ENCODE results near the gene EPB41L4B. TPM values are rescaled to one million over a fixed set of nuclear protein-coding genes. Genes with fewer than 3 reads are reported as not detected.

EPB41L4B gene
- total and polyA plus RNA-seq, 2 experiments from 2014 or later, result 11.0 to 32.2 TPM

DNA sequence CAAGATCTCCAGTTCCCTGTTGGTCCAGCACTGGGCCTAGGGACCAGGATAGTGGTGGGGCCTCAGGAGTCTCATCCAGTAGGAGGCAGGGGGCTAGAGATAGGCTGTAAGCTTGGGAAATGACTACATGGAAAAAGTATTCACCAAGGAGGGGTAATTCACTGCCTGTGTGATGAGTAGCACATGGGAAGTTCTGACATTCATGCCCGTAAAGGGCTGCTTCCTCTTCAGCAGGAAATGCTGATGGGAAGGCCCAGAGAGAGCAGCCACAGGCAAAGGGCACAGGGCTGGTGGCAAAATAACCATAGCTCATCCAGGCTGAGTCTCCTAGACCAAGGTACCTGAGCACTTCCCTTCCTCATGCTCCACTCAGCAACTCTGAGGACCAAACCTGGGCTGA is 130.7 kb downstream of the EPB41L4B start (continued):
- TF ChIP-seq, protein P1, sequence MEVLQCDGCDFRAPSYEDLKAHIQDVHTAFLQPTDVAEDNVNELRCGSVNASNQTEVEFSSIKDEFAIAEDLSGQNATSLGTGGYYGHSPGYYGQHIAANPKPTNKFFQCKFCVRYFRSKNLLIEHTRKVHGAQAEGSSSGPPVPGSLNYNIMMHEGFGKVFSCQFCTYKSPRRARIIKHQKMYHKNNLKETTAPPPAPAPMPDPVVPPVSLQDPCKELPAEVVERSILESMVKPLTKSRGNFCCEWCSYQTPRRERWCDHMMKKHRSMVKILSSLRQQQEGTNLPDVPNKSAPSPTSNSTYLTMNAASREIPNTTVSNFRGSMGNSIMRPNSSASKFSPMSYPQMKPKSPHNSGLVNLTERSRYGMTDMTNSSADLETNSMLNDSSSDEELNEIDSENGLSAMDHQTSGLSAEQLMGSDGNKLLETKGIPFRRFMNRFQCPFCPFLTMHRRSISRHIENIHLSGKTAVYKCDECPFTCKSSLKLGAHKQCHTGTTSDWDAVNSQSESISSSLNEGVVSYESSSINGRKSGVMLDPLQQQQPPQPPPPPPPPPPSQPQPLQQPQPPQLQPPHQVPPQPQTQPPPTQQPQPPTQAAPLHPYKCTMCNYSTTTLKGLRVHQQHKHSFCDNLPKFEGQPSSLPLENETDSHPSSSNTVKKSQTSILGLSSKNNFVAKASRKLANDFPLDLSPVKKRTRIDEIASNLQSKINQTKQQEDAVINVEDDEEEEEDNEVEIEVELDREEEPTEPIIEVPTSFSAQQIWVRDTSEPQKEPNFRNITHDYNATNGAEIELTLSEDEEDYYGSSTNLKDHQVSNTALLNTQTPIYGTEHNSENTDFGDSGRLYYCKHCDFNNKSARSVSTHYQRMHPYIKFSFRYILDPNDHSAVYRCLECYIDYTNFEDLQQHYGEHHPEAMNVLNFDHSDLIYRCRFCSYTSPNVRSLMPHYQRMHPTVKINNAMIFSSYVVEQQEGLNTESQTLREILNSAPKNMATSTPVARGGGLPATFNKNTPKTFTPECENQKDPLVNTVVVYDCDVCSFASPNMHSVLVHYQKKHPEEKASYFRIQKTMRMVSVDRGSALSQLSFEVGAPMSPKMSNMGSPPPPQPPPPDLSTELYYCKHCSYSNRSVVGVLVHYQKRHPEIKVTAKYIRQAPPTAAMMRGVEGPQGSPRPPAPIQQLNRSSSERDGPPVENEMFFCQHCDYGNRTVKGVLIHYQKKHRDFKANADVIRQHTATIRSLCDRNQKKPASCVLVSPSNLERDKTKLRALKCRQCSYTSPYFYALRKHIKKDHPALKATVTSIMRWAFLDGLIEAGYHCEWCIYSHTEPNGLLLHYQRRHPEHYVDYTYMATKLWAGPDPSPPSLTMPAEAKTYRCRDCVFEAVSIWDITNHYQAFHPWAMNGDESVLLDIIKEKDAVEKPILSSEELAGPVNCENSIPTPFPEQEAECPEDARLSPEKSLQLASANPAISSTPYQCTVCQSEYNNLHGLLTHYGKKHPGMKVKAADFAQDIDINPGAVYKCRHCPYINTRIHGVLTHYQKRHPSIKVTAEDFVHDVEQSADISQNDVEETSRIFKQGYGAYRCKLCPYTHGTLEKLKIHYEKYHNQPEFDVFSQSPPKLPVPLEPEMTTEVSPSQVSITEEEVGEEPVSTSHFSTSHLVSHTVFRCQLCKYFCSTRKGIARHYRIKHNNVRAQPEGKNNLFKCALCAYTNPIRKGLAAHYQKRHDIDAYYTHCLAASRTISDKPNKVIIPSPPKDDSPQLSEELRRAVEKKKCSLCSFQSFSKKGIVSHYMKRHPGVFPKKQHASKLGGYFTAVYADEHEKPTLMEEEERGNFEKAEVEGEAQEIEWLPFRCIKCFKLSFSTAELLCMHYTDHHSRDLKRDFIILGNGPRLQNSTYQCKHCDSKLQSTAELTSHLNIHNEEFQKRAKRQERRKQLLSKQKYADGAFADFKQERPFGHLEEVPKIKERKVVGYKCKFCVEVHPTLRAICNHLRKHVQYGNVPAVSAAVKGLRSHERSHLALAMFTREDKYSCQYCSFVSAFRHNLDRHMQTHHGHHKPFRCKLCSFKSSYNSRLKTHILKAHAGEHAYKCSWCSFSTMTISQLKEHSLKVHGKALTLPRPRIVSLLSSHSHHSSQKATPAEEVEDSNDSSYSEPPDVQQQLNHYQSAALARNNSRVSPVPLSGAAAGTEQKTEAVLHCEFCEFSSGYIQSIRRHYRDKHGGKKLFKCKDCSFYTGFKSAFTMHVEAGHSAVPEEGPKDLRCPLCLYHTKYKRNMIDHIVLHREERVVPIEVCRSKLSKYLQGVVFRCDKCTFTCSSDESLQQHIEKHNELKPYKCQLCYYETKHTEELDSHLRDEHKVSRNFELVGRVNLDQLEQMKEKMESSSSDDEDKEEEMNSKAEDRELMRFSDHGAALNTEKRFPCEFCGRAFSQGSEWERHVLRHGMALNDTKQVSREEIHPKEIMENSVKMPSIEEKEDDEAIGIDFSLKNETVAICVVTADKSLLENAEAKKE (CRISPR knock-in tag; IDR thresholded peaks at IDR 0.05), result no peak
- no peak for TF ChIP-seq STAT1 (IDR thresholded peaks at IDR 0.05; ENCODE audit: unreplicated experiment)
- TF ChIP-seq, protein P2, sequence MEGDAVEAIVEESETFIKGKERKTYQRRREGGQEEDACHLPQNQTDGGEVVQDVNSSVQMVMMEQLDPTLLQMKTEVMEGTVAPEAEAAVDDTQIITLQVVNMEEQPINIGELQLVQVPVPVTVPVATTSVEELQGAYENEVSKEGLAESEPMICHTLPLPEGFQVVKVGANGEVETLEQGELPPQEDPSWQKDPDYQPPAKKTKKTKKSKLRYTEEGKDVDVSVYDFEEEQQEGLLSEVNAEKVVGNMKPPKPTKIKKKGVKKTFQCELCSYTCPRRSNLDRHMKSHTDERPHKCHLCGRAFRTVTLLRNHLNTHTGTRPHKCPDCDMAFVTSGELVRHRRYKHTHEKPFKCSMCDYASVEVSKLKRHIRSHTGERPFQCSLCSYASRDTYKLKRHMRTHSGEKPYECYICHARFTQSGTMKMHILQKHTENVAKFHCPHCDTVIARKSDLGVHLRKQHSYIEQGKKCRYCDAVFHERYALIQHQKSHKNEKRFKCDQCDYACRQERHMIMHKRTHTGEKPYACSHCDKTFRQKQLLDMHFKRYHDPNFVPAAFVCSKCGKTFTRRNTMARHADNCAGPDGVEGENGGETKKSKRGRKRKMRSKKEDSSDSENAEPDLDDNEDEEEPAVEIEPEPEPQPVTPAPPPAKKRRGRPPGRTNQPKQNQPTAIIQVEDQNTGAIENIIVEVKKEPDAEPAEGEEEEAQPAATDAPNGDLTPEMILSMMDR (conservative IDR thresholded peaks at IDR 0.05; ENCODE audit: low read depth in 2 of 2), result no peak

DNA sequence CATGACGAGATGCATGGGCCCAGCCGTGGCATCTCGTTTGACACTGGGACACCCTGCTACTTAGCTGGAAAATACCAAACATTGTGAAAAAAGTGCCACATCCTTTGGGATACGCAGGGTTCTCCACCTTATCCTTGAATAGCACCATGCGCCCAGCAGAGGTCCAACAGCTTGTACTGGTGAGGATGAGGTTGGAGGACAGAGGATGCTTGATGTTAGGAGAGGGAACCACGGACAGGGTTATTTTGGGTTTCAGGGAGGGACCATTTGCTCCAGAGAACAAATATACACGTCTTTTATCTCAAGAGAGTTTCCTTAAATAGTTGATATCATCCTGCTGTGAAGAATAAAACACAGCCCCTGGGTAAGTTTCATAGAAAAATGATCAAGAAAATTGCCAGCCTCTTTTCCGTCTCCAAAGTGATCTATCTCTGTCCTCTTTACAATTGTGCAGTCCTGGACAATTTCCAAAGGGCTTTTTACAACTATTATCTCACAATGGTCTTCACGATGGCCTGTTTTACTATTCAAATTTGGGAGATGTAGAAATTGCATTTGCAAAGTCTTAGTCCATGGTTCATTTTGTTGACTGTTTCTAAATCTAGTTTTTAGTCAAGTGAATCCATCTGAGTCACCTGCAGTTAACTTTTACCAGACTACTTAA is 133.9 kb downstream of the EPB41L4B start:
- no peaks in the 10 kb centered on the region for H3F3A ChIP-seq (replicated peaks; ENCODE audit: low read depth)
- H3K36me3 Mint-ChIP-seq (ENCODE audit: low read depth), result no peaks in the 10 kb centered on the region
- no peak overlapping the region for H3K27ac ChIP-seq (ENCODE audit: low read depth)
- no peaks in the 10 kb centered on the region for H3K79me2 ChIP-seq (replicated peaks; ENCODE audit: insufficient read depth)
- no peaks in the 10 kb centered on the region for H4K20me1 ChIP-seq (replicated peaks; ENCODE audit: insufficient read depth)
- H3K4me1 ChIP-seq (ENCODE audit: insufficient read depth), result no peaks in the 10 kb centered on the region
- DNase-seq (ENCODE audit: low spot score) (no peak), ATAC-seq (no peak)
- no peak overlapping the region for H3K4me3 ChIP-seq
- no peak overlapping the region for H3K27ac Mint-ChIP-seq
- H3K4me2 ChIP-seq, result no peak overlapping the region
- TF ChIP-seq EZH2phosphoT487 (IDR thresholded peaks at IDR 0.05; ENCODE audit: unreplicated experiment), result no peak
- no peak for TF ChIP-seq POLR2AphosphoS5 (IDR thresholded peaks at IDR 0.05; ENCODE audit: low read depth)
- no peak for TF ChIP-seq CREB1 (CRISPR knock-in tag; IDR thresholded peaks at IDR 0.05; ENCODE audit: low read depth)
- no peak for TF ChIP-seq EZH2 (IDR thresholded peaks at IDR 0.05; ENCODE audit: low read depth, unreplicated experiment)
- H3K27me3 ChIP-seq (ENCODE audit: insufficient read depth), result no peaks in the 10 kb centered on the region
- H3K4me1 Mint-ChIP-seq, result peaks cover 4% of the 10 kb centered on the region; the same call in 1 of the 3 replicates
- no peaks in the 10 kb centered on the region for H3K9me2 ChIP-seq (ENCODE audit: insufficient read depth)
- H3K27me3 Mint-ChIP-seq (ENCODE audit: insufficient read depth, low read depth, poor library complexity), result peaks cover 2% of the 10 kb centered on the region
- no peaks in the 10 kb centered on the region for H3K36me3 ChIP-seq (ENCODE audit: insufficient read depth)
- H2AFZ ChIP-seq, result no peak overlapping the region
- no peak overlapping the region for H3K4me3 Mint-ChIP-seq
- H3K9me3 Mint-ChIP-seq, result no peaks in the 10 kb centered on the region
